SK-N-MC (cell line): ENCODE measurements around the gene KIAA0040.
A peak's percentile ranks its signal among the peaks of the same experiment; 100 is the strongest.

Source experiments
- DNase-seq: peaks from one replicate; pipeline ENCODE4 v3.0.0-alpha.2; 2011; ENCODE audit warnings: low read depth, low spot score
- H3K27ac ChIP-seq: fragments of 200-600 bp; sonication (generic); 2 replicates; pipeline ENCODE4 v1.5.1; 2016; ENCODE audit warnings: mixed run types
- H3K36me3 ChIP-seq: fragments of 200-600 bp; sonication (generic); 2 replicates; pipeline ENCODE4 v1.6.1; 2017; ENCODE audit warnings: antibody characterized with exemption, low read length, mixed read lengths; ENCODE audit not compliant: insufficient read depth
- H3K4me3 ChIP-seq: fragments of 200-600 bp; sonication (generic); 2 replicates; pipeline ENCODE4 v1.5.1; 2016
- H3K9ac ChIP-seq: fragments of 200-600 bp; sonication (generic); 2 replicates; pipeline ENCODE4 v1.8.0; 2017; ENCODE audit warnings: mixed run types, mixed read lengths; ENCODE audit not compliant: insufficient read length
- H3K9me3 ChIP-seq: fragments of 200-600 bp; sonication (generic); 2 replicates; pipeline ENCODE4 v1.6.1; 2017; ENCODE audit warnings: low read depth, mild to moderate bottlenecking, antibody characterized with exemption, low read length, moderate library complexity, mixed read lengths
- EZH2 ChIP-seq: fragments of 200-600 bp; sonication (generic); IDR thresholded peaks from one replicate; pipeline ENCODE4 v1.6.1; 2017; ENCODE audit warnings: antibody characterized with exemption
- FOXP2 ChIP-seq: optimal IDR thresholded peaks from 2 replicates; pipeline ENCODE3; 2011; ENCODE audit warnings: mild to moderate bottlenecking, moderate library complexity; ENCODE audit not compliant: insufficient read depth; ENCODE audit errors: extremely low read length, control extremely low read depth
- POLR2AphosphoS5 ChIP-seq: IDR thresholded peaks from 2 replicates; pipeline ENCODE4 v1.6.1; 2012; ENCODE audit warnings: mild to moderate bottlenecking, low read depth, low read length, borderline replicate concordance

KIAA0040 gene

DNA sequence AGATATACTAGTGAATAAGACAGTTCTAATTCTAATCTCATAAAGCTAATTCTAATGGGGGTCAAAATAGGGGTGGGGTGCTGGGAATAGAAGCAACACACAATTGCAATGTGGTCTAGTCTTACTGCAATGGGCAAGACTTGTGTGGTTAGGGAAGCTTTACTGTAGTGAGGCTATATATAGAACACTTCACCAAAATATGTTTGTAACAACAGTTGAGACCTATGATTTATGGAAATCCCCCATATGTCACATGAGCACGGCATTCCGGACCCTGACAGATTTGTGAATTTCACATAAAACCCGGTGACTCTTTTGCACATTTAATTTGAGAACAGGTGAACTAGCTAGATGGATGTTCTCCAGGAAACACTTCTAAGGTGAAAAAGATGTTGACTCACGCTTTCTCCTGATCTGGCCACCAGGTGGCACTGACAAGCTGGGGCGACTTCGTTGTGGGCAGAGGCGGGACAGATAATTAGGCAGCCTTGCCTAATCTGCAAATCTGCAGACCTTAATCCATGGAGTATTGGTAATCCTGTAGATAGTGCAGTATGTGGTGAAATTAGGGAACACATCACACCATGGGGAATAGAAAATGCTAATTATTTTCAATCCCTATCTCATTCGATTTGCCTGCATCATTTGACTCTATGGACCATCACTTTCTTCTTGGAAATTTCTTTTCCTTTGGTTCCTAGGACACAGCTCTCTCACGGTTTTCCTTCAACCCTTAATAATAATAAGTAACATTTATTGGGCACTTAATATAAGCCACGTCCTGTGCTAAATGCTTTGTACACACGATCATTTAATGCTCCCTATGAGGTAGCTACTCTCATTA lies 37.7 kb downstream of the KIAA0040 start:
- DNase-seq = no peak
- Histone ChIP-seq H3K27ac (peak overlapping the region; percentile 64; the same call in 1 of the 2 replicates), H3K9ac (no peak overlapping the region), H3K4me3 (no peak overlapping the region), H3K9me3 (no peaks in the 10 kb centered on the region), H3K36me3 (no peaks in the 10 kb centered on the region)
- TF ChIP-seq POLR2AphosphoS5 (no peak), FOXP2 (no peak), EZH2 (no peak)

- no peak for TF ChIP-seq POLR2AphosphoS5
- no peak for TF ChIP-seq FOXP2
- no peak for TF ChIP-seq EZH2
- no peaks in the 10 kb centered on the region for H3K36me3 ChIP-seq
- H3K4me3 ChIP-seq = no peak overlapping the region
- peak overlapping the region; percentile 35; the same call in 1 of the 2 replicates for H3K27ac ChIP-seq
- no peak for DNase-seq
- H3K9me3 ChIP-seq = no peaks in the 10 kb centered on the region
- peak overlapping the region; percentile 2 for H3K9ac ChIP-seq
Measured at GRCh38 chr1:175152006-175152652, 40.4 kb downstream of the KIAA0040 start.

DNA sequence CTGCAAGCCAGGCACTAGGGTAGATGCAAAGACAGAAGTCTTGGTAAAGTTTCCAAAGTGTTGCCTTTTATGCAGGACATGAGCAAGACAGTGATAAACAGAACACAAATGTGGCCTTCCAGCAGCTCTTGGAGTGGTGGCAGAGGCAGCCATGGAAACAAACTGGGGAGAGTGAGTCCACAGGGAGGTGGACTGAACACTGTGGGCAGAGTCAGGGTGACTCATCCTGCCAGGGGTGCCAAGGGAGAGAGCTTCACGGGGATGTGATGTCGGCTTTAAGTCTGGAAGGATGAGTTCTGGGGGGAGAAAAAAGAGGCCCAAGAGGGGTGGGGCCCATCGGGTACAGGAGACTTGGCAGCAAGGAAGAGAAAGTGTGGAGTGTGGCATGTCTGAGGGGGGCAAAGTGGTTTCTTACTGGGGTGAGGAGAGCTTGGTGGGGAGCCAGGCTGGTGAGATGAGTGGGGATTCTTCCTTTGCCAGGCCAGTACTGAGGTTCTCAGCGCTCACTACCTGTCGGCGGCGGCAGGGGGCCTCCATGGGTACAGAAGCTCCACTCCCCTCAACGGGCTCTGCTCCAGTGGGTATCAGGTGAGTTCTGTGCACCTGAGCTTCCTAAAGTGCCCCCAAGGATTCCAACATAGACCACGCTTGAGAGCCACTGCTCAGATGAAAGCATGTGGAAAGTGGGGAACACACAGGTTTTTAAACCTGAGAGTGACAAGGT lies 41.8 kb downstream of the KIAA0040 start:
- no peak for DNase-seq
- H3K9ac ChIP-seq = no peak overlapping the region
- H3K36me3 ChIP-seq = no peaks in the 10 kb centered on the region
- H3K27ac ChIP-seq = no peak overlapping the region
- no peaks in the 10 kb centered on the region for H3K9me3 ChIP-seq
- no peak for TF ChIP-seq EZH2
- no peak for TF ChIP-seq POLR2AphosphoS5
- no peak for TF ChIP-seq FOXP2
- H3K4me3 ChIP-seq = no peak overlapping the region

GRCh38 chr1:175148068-175148467 lies 44.5 kb downstream of the KIAA0040 start:
- TF ChIP-seq POLR2AphosphoS5 = no peak
- H3K4me3 ChIP-seq = no peak overlapping the region
- H3K9me3 ChIP-seq = no peaks in the 10 kb centered on the region
- no peaks in the 10 kb centered on the region for H3K36me3 ChIP-seq
- H3K27ac ChIP-seq = no peak overlapping the region
- H3K9ac ChIP-seq = no peak overlapping the region
- no peak for DNase-seq

DNA sequence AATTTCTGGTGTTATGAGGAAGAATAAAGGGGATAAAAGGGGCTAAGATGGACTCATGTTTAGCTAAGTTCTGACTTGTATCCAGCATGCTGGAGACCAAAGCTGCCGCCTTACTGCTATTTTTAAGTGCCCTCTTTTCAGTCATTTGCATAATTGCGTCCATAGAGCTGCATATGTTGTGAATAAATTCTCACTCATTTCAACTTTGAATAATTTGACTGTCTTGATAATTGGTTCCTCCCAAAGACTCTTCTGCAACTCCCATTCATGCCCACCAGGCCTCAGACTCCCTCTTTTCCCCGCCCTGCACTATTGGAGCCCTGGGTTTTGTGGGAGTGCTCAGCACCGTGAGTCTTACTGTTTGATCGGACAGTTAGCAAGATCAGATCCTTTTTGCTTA lies 45.0 kb downstream of the KIAA0040 start:
- TF ChIP-seq EZH2 (no peak), FOXP2 (no peak), POLR2AphosphoS5 (no peak)
- H3K36me3 ChIP-seq = no peaks in the 10 kb centered on the region
- no peak overlapping the region for H3K9ac ChIP-seq
- no peak for DNase-seq
- H3K27ac ChIP-seq = no peak overlapping the region
- no peaks in the 10 kb centered on the region for H3K9me3 ChIP-seq
- H3K4me3 ChIP-seq = no peak overlapping the region

GRCh38 chr1:175146529-175147213 lies 45.9 kb downstream of the KIAA0040 start:
- H3K4me3 ChIP-seq = no peak overlapping the region
- no peaks in the 10 kb centered on the region for H3K9me3 ChIP-seq

GRCh38 chr1:175145899-175146528 lies 46.6 kb downstream of the KIAA0040 start:
- Histone ChIP-seq H3K27ac (no peak overlapping the region), H3K9ac (no peak overlapping the region), H3K36me3 (no peaks in the 10 kb centered on the region), H3K4me3 (no peak overlapping the region), H3K9me3 (no peaks in the 10 kb centered on the region)
- no peak for DNase-seq
- TF ChIP-seq FOXP2 = no peak
- TF ChIP-seq EZH2 = no peak
- TF ChIP-seq POLR2AphosphoS5 = no peak

More at GRCh38 chr1:175146529-175147213, 45.9 kb downstream of the KIAA0040 start:
- H3K27ac ChIP-seq = no peak overlapping the region
- H3K36me3 ChIP-seq = no peaks in the 10 kb centered on the region
- H3K9ac ChIP-seq = no peak overlapping the region
- DNase-seq = no peak
- no peak for TF ChIP-seq EZH2
- TF ChIP-seq FOXP2 = no peak
- no peak for TF ChIP-seq POLR2AphosphoS5
